Suprapubic skin (tissue), 3 donors: ENCODE data around the gene ZNF175.

Experiments used
- CTCF ChIP-seq, 2 donors: fragments of 200-600 bp in 1 of 2; fragments of 450-650 bp in 1 of 2; sonication (generic) in 1 of 2; IDR thresholded peaks; one replicate each; pipeline ENCODE4 v1.5.1; 2016 to 2019; ENCODE audit warnings: antibody characterized with exemption in 2 of 2, mild to moderate bottlenecking in 1 of 2, moderate library complexity in 1 of 2
- POLR2A ChIP-seq, 2 donors: fragments of 450-650 bp; IDR thresholded peaks; one replicate each; pipeline ENCODE4 v1.6.1; 2017; ENCODE audit warnings: antibody characterized with exemption in 2 of 2, mild to moderate bottlenecking in 2 of 2, moderate library complexity in 2 of 2

- TF ChIP-seq CTCF (IDR thresholded peaks at IDR 0.05) (no peak), POLR2A (IDR thresholded peaks at IDR 0.05) (no peak)
Observed at GRCh38 chr19:51550848-51551672, 20.0 kb upstream of the ZNF175 start.
